K562 (cell line): Measurements from ENCODE around the gene BAD. TPM values are rescaled to one million over a fixed set of nuclear protein-coding genes. Genes with fewer than 3 reads are reported as not detected.

Source experiments
- BHLHE40 ChIP-seq: IDR thresholded peaks from 2 replicates; pipeline ENCODE4 v1.6.1; 2011; ENCODE audit warnings: low read length, improper control_type of control experiment
- BMI1 ChIP-seq: fragments of 150-350 bp; IDR thresholded peaks from 2 replicates; pipeline ENCODE4 v1.6.1; 2014; ENCODE audit warnings: low read length
- ELF4 ChIP-seq: fragments of 450-650 bp; formaldehyde crosslinking; IDR thresholded peaks from 2 replicates; pipeline ENCODE4 v1.4.0; 2022; ENCODE audit warnings: missing genetic modification characterization
- FOXA3 ChIP-seq, 2 experiments: fragments of 450-650 bp in 1 of 2; sonication (generic) in 1 of 2; formaldehyde crosslinking; IDR thresholded peaks in 1 of 2; conservative IDR thresholded peaks in 1 of 2; 2 replicates each; pipeline versions ENCODE4 v1.4.0 to v1.8.0; 2020 to 2022; ENCODE audit warnings: mild to moderate bottlenecking in 2 of 2, missing genetic modification reagents in 1 of 2
- HDGF ChIP-seq: fragments of 450-650 bp; IDR thresholded peaks from 2 replicates; pipeline ENCODE4 v1.6.1; 2016
- HES1 ChIP-seq: fragments of 450-650 bp; IDR thresholded peaks from 2 replicates; pipeline ENCODE4 v1.6.1; 2016; ENCODE audit warnings: low read depth, mild to moderate bottlenecking, moderate library complexity
- NFIC ChIP-seq: fragments of 450-650 bp; IDR thresholded peaks from 2 replicates; pipeline ENCODE4 v1.6.1; 2017; ENCODE audit warnings: mild to moderate bottlenecking, inconsistent platforms
- NR3C1 ChIP-seq: sonication (generic); formaldehyde crosslinking; IDR thresholded peaks from 2 replicates; pipeline ENCODE4 v1.8.1; 2022; ENCODE audit warnings: missing genetic modification reagents
- PCBP1 ChIP-seq: fragments of 200-400 bp; formaldehyde crosslinking; IDR thresholded peaks from 2 replicates; pipeline ENCODE4 v1.6.1; 2018; ENCODE audit warnings: mild to moderate bottlenecking, low read depth, low read length; ENCODE audit not compliant: poor library complexity, severe bottlenecking
- PRPF4 ChIP-seq: fragments of 200-400 bp; formaldehyde crosslinking; IDR thresholded peaks from one replicate; pipeline ENCODE4 v1.6.1; 2017; ENCODE audit warnings: low read length, low read depth, mild to moderate bottlenecking; ENCODE audit not compliant: insufficient read depth, poor library complexity, severe bottlenecking
- PTTG1 ChIP-seq: fragments of 450-650 bp; IDR thresholded peaks from 2 replicates; pipeline ENCODE4 v1.6.1; 2016; ENCODE audit warnings: low read depth, mild to moderate bottlenecking, missing genetic modification characterization, missing compliant biosample characterization
- PYGO2 ChIP-seq: fragments of 450-650 bp; IDR thresholded peaks from 2 replicates; pipeline ENCODE4 v1.6.1; 2016; ENCODE audit warnings: mild to moderate bottlenecking, missing genetic modification characterization, moderate library complexity, missing compliant biosample characterization
- SMAD2 ChIP-seq: fragments of 150-350 bp; IDR thresholded peaks from 2 replicates; pipeline ENCODE4 v1.6.1; 2014; ENCODE audit warnings: low read depth, mild to moderate bottlenecking, low read length
- SPI1 ChIP-seq: IDR thresholded peaks from 2 replicates; pipeline ENCODE4 v1.6.1; 2011; ENCODE audit warnings: low read depth, low read length, control low read depth, borderline replicate concordance
- STAT6 ChIP-seq: sonication (generic); formaldehyde crosslinking; IDR thresholded peaks from 2 replicates; pipeline ENCODE4 v1.8.1; 2023; ENCODE audit warnings: mild to moderate bottlenecking, missing genetic modification reagents
- ZNF134 ChIP-seq: fragments of 250-450 bp; sonication (Bioruptor Pico); conservative IDR thresholded peaks from 2 replicates; pipeline ENCODE4 v1.4.0; 2020
- ZNF407 ChIP-seq: fragments of 450-650 bp; IDR thresholded peaks from 2 replicates; pipeline ENCODE4 v1.6.1; 2016; ENCODE audit warnings: low read depth
- polyA plus RNA-seq, 8 experiments: library from polyadenylated mRNA; depleted of rRNA in 4 of 8; stranded (reverse) in 5 of 8; unstranded in 3 of 8; fragments of >200 nt; fragmentation: Nextera tagmentation in 2 of 8; fragmentation: Illumina TruSeq in 1 of 8; extraction: Ambion mirVana in 2 of 8; extraction: Trizol in 1 of 8; gene quantifications; 2 replicates each; pipeline versions ENCODE4 v1.2.1 to v1.2.3, GENCODE V29; 2011 to 2014; ENCODE audit warnings: inconsistent platforms in 1 of 8, missing spikeins in 1 of 8
- total RNA-seq, 7 experiments: library from RNA; depleted of rRNA in 6 of 7; stranded (reverse); fragments of >200 nt in 6 of 7; fragmentation: Illumina TruSeq in 2 of 7; extraction: Trizol in 2 of 7; gene quantifications; 2 replicates each; pipeline versions ENCODE4 v1.2.1 to v1.2.3, GENCODE V29; 2011 to 2021; ENCODE audit warnings: low replicate concordance in 1 of 7

The BAD gene
- total and polyA plus RNA-seq, 9 of the 15 experiments (the other 6 are each of a cell fraction or from before 2014, with no cell fraction given), result 0.61 to 45.6 (median 11.8) TPM

- TF ChIP-seq STAT6, result no peak; the same call in 1 of the 2 replicates
- no peak for TF ChIP-seq BMI1
- peak in 1 of 2 experiments; percentile 47; a peak in 1 of 4 replicates for TF ChIP-seq FOXA3 (CRISPR knock-in tag; conservative IDR thresholded peaks at IDR 0.05 in 1 of 2, IDR thresholded peaks at IDR 0.05 in 1 of 2)
- no peak for TF ChIP-seq ZNF134
- no peak for TF ChIP-seq PRPF4
- no peak for TF ChIP-seq PCBP1
- no peak for TF ChIP-seq SPI1
- no peak for TF ChIP-seq ZNF407
- TF ChIP-seq BHLHE40, result 0 out of 2 replicates have a peak, but pooled peaks have one; percentile 19
- TF ChIP-seq HES1, result no peak
- TF ChIP-seq NFIC, result no peak
- 0 out of 2 replicates have a peak, but pooled peaks have one; percentile 46 for TF ChIP-seq HDGF
- TF ChIP-seq ELF4 (CRISPR knock-in tag), result no peak
- no peak for TF ChIP-seq PYGO2
- TF ChIP-seq PTTG1 (tag), result no peak
- TF ChIP-seq SMAD2, result no peak
- no peak for TF ChIP-seq NR3C1 (CRISPR knock-in tag)
Measured at GRCh38 chr11:64246871-64247728, 37.4 kb downstream of the BAD start, which contains the start of gene PPP1R14B (continued).
